Measurements from ENCODE around the gene PTTG1IP.

PTTG1IP gene

DNA sequence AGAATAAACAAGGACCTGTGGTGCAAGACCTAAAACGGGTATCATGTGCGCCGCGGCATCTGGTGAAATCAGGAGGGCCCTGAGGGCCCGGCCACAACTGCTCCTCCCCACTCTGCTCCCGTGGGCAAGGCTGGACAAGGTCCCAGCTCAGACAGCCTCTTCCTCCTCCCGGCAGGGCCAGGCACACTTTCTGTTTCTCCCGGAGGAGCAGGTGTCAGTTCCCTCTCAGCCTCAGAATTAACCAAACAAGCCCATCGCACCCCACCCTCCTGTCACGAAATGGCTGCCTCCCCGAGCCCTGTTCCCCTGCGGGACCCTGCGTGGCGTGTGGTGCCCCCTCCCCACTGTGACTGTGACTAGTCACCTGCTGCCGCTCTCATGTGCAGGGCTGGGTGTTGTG is 15.2 kb downstream of the PTTG1IP start:
- DNase-seq: no peak

GRCh38 chr21:44857127-44857892 is 16.2 kb downstream of the PTTG1IP start:
- no peak for DNase-seq

- DNase-seq: no peak
These were observed 17.4 kb downstream of the PTTG1IP start for GRCh38 chr21:44856131-44856530.

GRCh38 chr21:44855572-44855971 is 17.9 kb downstream of the PTTG1IP start:
- no peak for DNase-seq

GRCh38 chr21:44854664-44855446 is 18.6 kb downstream of the PTTG1IP start:
- DNase-seq: peak; percentile 95

DNA sequence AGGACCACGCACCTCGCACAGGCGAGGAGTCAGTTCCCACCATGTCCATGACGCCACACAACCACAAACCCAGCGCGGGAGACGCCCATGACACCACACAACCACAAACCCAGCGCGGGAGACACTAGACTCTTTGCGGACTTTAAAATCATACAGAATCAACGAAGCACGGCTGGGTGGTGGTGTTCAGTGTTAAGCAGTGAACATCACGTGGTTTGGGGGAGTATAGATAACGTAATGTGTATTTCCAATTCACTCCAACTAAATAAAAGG is 19.2 kb downstream of the PTTG1IP start:
- no peak for DNase-seq

GRCh38 chr21:44853601-44854390 is 19.7 kb downstream of the PTTG1IP start:
- no peak for DNase-seq

- no peak for DNase-seq
These were observed 22.4 kb downstream of the PTTG1IP start for GRCh38 chr21:44850905-44851657.

- DNase-seq: no peak
These were observed 23.2 kb downstream of the PTTG1IP start for GRCh38 chr21:44850208-44850800.

DNA sequence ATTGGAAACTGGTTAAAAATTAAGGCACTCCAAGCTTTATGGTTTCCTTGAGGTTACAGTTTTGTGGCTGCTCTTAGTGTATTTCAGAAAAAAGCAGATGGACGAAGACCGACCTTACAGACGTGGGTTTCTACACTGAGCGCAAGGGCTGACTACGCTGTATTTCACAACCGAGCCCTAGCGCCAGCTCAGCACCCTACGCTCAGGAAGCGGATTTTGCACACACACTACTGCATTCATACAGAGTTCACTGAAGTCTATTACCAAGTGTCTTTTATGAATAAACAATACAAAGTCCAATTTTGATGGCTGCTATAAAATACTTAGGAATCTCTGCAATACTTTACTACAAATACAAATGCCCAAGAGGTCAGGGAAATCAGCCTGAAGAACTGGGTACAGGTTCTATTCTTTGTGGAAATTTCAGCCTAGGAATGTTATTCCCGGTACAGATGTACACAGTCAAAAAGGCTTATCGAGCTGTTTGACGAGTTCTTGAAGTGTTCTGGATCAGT is 23.8 kb downstream of the PTTG1IP start:
- no peak for DNase-seq

DNA sequence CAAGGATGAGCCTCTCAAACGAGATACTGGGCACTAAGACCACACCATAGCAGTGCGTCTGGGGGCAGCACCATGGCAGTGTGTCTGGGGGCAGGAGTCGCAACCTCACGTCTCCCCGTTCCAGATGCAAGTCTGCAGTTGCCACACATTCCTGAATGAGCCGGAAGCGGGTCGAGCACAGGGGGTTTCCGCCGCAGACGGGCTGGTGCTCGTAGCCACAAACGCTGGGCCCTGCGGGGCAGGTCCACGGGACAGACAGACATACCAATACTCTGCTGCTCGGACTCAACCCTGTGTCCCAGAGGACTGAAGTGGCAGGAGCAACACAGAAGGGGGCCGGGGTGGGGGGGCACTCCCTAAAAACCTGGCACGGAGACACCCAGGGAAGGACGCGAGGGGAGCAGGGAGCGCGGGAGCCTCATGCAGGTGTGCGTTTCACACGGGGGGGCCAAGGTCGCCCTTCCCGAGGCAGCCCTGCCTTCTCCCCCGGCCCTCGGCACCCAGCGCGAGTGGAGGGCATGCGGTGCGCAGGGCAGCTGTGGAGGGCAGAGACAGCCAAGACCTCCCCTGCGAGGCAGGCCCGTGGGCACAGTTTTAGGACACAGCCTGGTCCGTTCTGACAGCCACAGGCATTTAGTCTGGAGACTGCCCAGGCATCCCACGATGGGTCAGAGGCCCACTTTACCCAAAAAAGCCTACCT is 24.5 kb downstream of the PTTG1IP start:
- no peak for DNase-seq

- no peak for DNase-seq
These were observed 26.0 kb downstream of the PTTG1IP start for GRCh38 chr21:44847261-44848056.

- DNase-seq: peak; percentile 56
These were observed 26.8 kb downstream of the PTTG1IP start for GRCh38 chr21:44846485-44847260.

GRCh38 chr21:44846224-44846484 is 27.3 kb downstream of the PTTG1IP start:
- DNase-seq: no peak

- DNase-seq: peak; percentile 41
These were observed 27.9 kb downstream of the PTTG1IP start for GRCh38 chr21:44845418-44846223.

DNA sequence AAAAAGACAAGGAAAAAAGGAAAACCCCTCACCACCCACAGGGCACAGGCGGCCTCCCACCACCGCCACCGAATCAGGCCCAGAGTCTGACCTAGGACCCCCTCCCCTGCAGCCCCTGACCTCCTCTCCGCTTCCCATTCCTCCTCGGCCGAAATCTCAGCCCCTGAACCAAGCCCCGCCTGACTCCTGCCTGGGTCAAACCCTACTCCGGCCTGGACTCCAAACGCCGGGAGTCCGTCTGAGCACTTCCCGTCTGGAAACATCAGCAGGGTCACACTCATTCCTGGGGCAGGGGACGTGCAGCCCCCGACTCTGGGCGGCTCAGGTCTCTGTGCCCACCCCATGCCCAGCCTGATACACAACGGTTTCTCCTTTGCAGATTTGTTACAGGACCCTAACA is 29.2 kb downstream of the PTTG1IP start:
- no peak for DNase-seq

- no peak for DNase-seq
These were observed 30.6 kb downstream of the PTTG1IP start for GRCh38 chr21:44842721-44843445.

GRCh38 chr21:44842087-44842486 is 31.4 kb downstream of the PTTG1IP start:
- DNase-seq: no peak

DNA sequence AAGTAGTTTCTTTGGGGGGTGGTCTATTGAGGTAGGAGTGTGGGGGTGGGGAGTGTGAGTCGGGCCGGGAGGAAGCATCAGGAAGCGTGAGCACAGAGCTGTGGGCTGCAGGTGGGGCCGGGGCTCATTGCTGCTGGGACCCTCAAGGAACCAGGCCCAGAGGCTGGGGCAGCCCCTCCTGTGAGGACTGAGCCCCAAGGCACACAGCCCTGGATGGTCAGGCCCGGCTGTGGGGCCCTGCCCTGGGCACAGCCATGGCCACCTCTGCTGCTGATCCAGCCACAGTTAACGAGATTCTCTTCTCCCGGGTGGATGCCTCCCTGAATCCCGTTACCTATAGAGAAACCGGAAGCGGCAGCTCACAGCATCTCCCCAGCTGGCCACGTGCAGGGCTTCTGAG is 32.7 kb downstream of the PTTG1IP start:
- DNase-seq: no peak
